Thoracic aorta (tissue), 2 donors: ENCODE measurements around the gene CLRN1. TPM values are rescaled to one million over a fixed set of nuclear protein-coding genes. Genes with fewer than 3 reads are reported as not detected.

Experiments used
- ATAC-seq: fragments of 150-250 bp; one replicate; pipeline ENCODE4 v1.8.0; 2017; ENCODE audit warnings: low read depth; ENCODE audit not compliant: insufficient number of reproducible peaks, low FRiP score
- DNase-seq: peaks from one replicate; pipeline ENCODE4 v3.0.0-alpha.2; 2020; ENCODE audit warnings: low spot score
- H3K27ac ChIP-seq, 2 donors: fragments of 200-600 bp; sonication (generic); 1 replicate in 1 of 2; 2 replicates in 1 of 2; pipeline ENCODE4 v1.5.1; 2016; ENCODE audit warnings: mild to moderate bottlenecking in 2 of 2, moderate library complexity in 2 of 2
- H3K27me3 ChIP-seq: fragments of 200-600 bp; sonication (generic); replicated peaks from 2 replicates; pipeline ENCODE4 v1.6.0; 2016; ENCODE audit warnings: mild to moderate bottlenecking; ENCODE audit not compliant: insufficient read depth
- H3K36me3 ChIP-seq: fragments of 200-600 bp; sonication (generic); one replicate; pipeline ENCODE4 v1.5.1; 2016
- H3K4me1 ChIP-seq, 2 donors: fragments of 200-600 bp; sonication (generic); 1 replicate in 1 of 2; 2 replicates in 1 of 2; pipeline versions ENCODE4 v1.5.1 to v1.6.0; 2016; ENCODE audit warnings: low read depth in 2 of 2, mild to moderate bottlenecking in 1 of 2; ENCODE audit not compliant: control insufficient read depth in 1 of 2
- H3K4me3 ChIP-seq: fragments of 200-600 bp; sonication (generic); 2 replicates; pipeline ENCODE4 v1.5.1; 2016; ENCODE audit warnings: mild to moderate bottlenecking
- H3K9me3 ChIP-seq: fragments of 200-600 bp; sonication (generic); 2 replicates; pipeline ENCODE4 v1.5.1; 2016
- total RNA-seq, 2 donors: library from RNA; depleted of rRNA; stranded (reverse); fragments of >200 nt; gene quantifications; one replicate each; pipeline versions ENCODE4 v1.1.0 to v1.2.3, GENCODE V29; 2016
- TF ChIP-seq, protein P1 (sequence below): fragments of 200-600 bp; sonication (generic); IDR thresholded peaks from one replicate; pipeline ENCODE4 v1.5.1; 2019; ENCODE audit warnings: antibody characterized with exemption

The CLRN1 gene
- total RNA-seq, 2 donors from 2014 or later = not detected

DNA sequence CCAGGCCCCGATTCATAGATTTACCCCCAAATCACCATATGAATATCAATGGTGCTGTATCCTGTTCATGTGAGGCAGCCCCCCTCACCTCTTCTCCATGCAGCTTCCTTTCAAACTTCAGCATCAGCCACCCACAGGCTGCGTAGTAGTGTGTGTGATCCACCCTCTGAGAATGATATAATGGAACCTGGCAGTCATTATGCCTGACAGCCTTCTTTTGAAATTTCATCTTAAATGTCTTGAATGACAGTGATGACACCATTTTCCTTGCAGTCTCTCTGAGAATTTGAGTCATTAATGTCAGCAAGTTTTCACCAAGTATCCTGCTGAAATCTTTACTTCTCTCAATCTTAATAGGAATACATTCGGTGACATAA, 3.5 kb upstream of the CLRN1 start:
- Histone ChIP-seq H3K4me1 (no peaks in the 10 kb centered on the region), H3K27me3 (no peaks in the 10 kb centered on the region), H3K36me3 (no peaks in the 10 kb centered on the region), H3K27ac (no peak overlapping the region), H3K4me3 (no peak overlapping the region), H3K9me3 (no peaks in the 10 kb centered on the region)
- TF ChIP-seq, protein P1, sequence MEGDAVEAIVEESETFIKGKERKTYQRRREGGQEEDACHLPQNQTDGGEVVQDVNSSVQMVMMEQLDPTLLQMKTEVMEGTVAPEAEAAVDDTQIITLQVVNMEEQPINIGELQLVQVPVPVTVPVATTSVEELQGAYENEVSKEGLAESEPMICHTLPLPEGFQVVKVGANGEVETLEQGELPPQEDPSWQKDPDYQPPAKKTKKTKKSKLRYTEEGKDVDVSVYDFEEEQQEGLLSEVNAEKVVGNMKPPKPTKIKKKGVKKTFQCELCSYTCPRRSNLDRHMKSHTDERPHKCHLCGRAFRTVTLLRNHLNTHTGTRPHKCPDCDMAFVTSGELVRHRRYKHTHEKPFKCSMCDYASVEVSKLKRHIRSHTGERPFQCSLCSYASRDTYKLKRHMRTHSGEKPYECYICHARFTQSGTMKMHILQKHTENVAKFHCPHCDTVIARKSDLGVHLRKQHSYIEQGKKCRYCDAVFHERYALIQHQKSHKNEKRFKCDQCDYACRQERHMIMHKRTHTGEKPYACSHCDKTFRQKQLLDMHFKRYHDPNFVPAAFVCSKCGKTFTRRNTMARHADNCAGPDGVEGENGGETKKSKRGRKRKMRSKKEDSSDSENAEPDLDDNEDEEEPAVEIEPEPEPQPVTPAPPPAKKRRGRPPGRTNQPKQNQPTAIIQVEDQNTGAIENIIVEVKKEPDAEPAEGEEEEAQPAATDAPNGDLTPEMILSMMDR = no peak
- DNase-seq (no peak), ATAC-seq (no peak)

DNA sequence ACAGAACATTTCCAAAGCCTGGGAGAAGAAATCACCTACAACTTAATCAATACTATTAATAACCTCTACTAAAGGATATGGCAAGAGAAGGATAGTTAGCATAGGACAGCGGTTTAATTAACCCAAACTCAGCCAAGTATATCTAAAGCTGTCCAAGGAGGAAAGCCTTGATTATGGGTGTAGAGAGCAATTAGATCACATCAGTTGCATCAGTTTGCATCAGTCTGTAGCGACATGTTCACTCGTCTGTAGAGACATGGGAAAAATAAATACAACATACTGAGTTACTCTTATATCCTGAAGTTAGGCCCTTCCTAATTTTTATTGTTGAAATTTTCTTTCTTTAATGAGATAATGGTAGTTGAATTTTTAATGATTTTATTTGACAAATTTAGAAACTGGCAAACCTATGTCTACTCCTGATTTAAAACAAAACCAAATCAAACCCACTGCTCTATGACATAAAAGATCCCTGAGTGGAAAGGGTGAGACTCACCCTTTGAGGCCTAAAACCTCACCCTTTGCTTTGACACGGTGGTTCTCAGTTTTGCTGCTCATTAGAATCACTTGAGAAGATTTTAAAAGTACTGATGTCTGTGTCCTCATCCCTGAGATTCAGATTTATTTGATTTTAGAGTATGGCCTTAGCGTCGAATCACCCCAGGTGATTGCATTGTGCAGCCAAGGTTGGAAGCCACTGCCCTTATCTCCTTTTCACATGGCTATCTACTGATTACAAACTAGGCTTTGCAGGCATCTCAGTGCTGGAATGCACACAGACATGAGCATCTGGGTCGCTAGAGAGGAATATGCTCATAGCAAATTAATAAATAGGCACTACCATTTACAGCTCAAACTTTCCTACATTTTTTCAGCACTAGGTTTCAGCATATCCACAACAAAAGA, 2.8 kb upstream of the CLRN1 start:
- TF ChIP-seq, protein P1 = no peak
- no peak for DNase-seq

DNA sequence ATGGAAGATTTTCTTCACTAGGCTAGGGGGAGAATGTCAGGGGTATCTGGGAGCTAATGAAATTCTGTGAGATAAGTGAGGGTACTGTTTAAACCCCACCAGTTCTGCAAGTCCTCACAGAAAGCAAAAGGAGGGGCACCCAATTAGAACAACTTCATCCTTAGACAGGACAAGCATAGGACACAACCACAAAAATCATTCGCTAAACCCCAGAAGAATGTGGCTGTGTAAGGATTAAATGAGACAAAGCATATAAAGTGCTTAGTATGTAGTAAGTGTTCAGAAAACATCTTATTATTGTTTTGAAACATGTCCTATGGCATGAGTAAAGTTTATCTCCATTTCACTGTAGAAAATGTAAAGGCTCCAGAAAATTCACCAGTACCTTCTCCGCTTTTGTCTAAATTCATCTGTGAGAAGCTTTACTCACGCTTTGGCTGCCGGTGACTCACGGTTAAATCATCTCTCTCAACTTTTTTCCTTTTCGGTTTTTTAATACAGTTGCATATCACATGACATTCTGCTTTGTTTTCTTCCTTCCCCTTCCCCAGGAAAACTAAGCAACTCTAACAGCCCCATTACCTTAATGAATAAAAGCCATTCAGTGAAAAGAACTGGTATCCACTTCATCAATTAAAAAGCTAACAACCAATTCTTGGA, 1.7 kb downstream of the CLRN1 start:
- Histone ChIP-seq H3K4me3 (no peak overlapping the region), H3K4me1 (no peaks in the 10 kb centered on the region), H3K36me3 (no peaks in the 10 kb centered on the region), H3K27me3 (no peaks in the 10 kb centered on the region), H3K9me3 (no peaks in the 10 kb centered on the region), H3K27ac (no peak overlapping the region)
- TF ChIP-seq, protein P1 = no peak
- DNase-seq (no peak), ATAC-seq (no peak)

More for the DNA sequence above, 2.8 kb upstream of the CLRN1 start:
- Histone ChIP-seq H3K9me3 (no peaks in the 10 kb centered on the region), H3K4me3 (no peak overlapping the region), H3K36me3 (no peaks in the 10 kb centered on the region), H3K27ac (no peak overlapping the region), H3K4me1 (no peaks in the 10 kb centered on the region), H3K27me3 (no peaks in the 10 kb centered on the region)
- no peak for ATAC-seq

DNA sequence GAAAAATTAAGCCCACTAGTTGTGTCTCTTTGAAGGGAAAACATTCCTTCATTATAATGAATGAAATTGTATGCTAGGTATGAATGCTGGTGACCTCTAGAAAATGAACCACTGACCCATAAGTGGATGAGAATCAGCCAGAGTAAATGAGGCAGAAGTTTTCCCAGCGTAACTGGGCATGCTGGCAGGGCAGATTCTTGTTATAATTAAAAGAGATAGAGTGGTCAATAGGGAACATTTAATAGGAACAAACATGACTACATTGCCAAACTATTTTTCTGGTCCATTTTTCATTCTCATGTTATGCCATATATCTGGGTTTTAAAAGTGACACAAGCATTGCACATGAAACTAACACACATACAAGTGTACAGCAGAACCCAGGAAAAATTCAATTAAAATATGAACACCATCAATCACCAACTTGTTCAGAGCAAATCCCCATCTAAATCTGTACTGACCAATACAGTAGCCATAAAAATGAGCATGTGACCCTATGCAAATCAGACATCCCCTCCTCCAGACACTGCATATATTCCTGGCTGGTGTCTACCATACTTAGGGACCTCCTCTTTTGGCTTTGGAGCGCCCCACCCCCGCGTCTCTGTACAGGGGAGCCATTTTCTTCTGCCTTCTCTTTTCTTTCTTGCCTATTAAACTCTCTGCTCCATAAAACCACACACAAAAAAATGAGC, 4.0 kb downstream of the CLRN1 start:
- Histone ChIP-seq H3K4me3 (no peak overlapping the region), H3K27ac (no peak overlapping the region), H3K27me3 (no peaks in the 10 kb centered on the region), H3K4me1 (no peaks in the 10 kb centered on the region), H3K9me3 (no peaks in the 10 kb centered on the region), H3K36me3 (no peaks in the 10 kb centered on the region)
- ATAC-seq = no peak
- DNase-seq = no peak
- TF ChIP-seq, protein P1 = no peak

DNA sequence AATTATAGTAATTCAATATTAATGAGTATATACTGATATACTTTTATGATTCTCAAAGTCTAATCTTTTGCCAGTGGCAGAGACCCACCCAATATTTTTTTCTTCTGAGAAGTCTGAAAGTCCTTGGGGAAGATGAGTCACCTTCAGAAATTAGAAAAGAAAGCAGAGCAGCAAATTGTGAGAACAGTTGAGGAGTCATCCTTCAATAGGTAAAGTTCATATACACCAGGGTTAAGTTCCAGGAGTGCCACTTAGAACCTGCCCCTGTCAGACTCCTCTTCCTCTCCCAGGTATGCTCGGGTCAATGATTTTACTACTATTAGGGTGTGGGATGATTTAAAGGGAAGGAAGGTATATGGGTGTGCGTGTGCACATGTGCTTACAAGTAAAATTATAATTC, 7.1 kb downstream of the CLRN1 start:
- TF ChIP-seq, protein P1 = no peak
- no peak for ATAC-seq

More for the DNA sequence above, 7.1 kb downstream of the CLRN1 start:
- H3K36me3 ChIP-seq = no peaks in the 10 kb centered on the region
- no peak for DNase-seq
- no peaks in the 10 kb centered on the region for H3K27me3 ChIP-seq
- no peaks in the 10 kb centered on the region for H3K4me1 ChIP-seq
- no peak overlapping the region for H3K27ac ChIP-seq
- H3K9me3 ChIP-seq = no peaks in the 10 kb centered on the region
- H3K4me3 ChIP-seq = no peak overlapping the region
